Neural progenitor cell (in vitro differentiated cells): ENCODE data around the gene PLCH2. TPM values are rescaled to one million over a fixed set of nuclear protein-coding genes. Genes with fewer than 3 reads are reported as not detected.

ENCODE experiments used
- DNase-seq: peaks from one replicate; pipeline ENCODE4 v3.0.0-alpha.2; 2016; ENCODE audit warnings: low spot score
- H2AFZ ChIP-seq: fragments of 200-600 bp; sonication (generic); replicated peaks from 2 replicates; pipeline ENCODE4 v1.6.1; 2016; ENCODE audit warnings: antibody characterized with exemption
- H3F3A ChIP-seq: fragments of 200-600 bp; sonication (generic); 2 replicates; pipeline ENCODE4 v1.6.1; 2016; ENCODE audit warnings: antibody characterized with exemption, low read depth
- H3K27ac ChIP-seq: fragments of 200-600 bp; sonication (generic); 2 replicates; pipeline ENCODE4 v1.5.1; 2016; ENCODE audit warnings: mild to moderate bottlenecking
- H3K27me3 ChIP-seq: fragments of 200-600 bp; sonication (generic); 2 replicates; pipeline ENCODE4 v1.6.1; 2016; ENCODE audit warnings: mild to moderate bottlenecking, moderate library complexity
- H3K36me3 ChIP-seq: fragments of 200-600 bp; sonication (generic); 2 replicates; pipeline ENCODE4 v1.5.1; 2016
- H3K4me1 ChIP-seq: fragments of 200-600 bp; sonication (generic); 2 replicates; pipeline ENCODE4 v1.6.1; 2016; ENCODE audit warnings: mixed run types
- H3K4me2 ChIP-seq: fragments of 200-600 bp; sonication (generic); 2 replicates; pipeline ENCODE4 v1.6.1; 2016
- H3K4me3 ChIP-seq: fragments of 200-600 bp; sonication (generic); 2 replicates; pipeline ENCODE4 v1.5.1; 2016
- H3K79me2 ChIP-seq: fragments of 200-600 bp; sonication (generic); 2 replicates; pipeline ENCODE4 v1.6.1; 2016; ENCODE audit warnings: low read depth
- H3K9ac ChIP-seq: fragments of 200-600 bp; sonication (generic); 2 replicates; pipeline ENCODE4 v1.6.1; 2016
- H3K9me3 ChIP-seq: fragments of 200-600 bp; sonication (generic); 2 replicates; pipeline ENCODE4 v1.5.1; 2016; ENCODE audit warnings: low read depth
- H4K20me1 ChIP-seq: fragments of 200-600 bp; sonication (generic); 2 replicates; pipeline ENCODE4 v1.6.1; 2016; ENCODE audit warnings: low read depth
- H3K27ac Mint-ChIP-seq: 3 replicates; pipeline ENCODE4 v1.8.0; 2021; ENCODE audit warnings: mixed read lengths
- H3K27me3 Mint-ChIP-seq: 2 replicates; pipeline ENCODE4 v1.8.0; 2022; ENCODE audit warnings: low read depth, mild to moderate bottlenecking, inconsistent platforms, moderate library complexity, mixed read lengths; ENCODE audit not compliant: insufficient read depth
- H3K36me3 Mint-ChIP-seq: 3 replicates; pipeline ENCODE4 v1.8.0; 2021; ENCODE audit warnings: mixed read lengths
- H3K4me1 Mint-ChIP-seq: 3 replicates; pipeline ENCODE4 v1.8.0; 2021; ENCODE audit warnings: mixed read lengths
- H3K4me3 Mint-ChIP-seq: 3 replicates; pipeline ENCODE4 v1.8.0; 2021; ENCODE audit warnings: mild to moderate bottlenecking, moderate library complexity, mixed read lengths
- H3K9me3 Mint-ChIP-seq: 3 replicates; pipeline ENCODE4 v1.8.0; 2020; ENCODE audit warnings: mixed read lengths
- EZH2 ChIP-seq: fragments of 200-600 bp; sonication (generic); IDR thresholded peaks from 2 replicates; pipeline ENCODE4 v1.6.1; 2017; ENCODE audit warnings: antibody characterized with exemption, mild to moderate bottlenecking, moderate library complexity
- EZH2phosphoT487 ChIP-seq: fragments of 200-600 bp; sonication (generic); IDR thresholded peaks from 2 replicates; pipeline ENCODE4 v1.6.1; 2017; ENCODE audit warnings: antibody characterized with exemption
- total RNA-seq: library from RNA; depleted of rRNA; stranded (reverse); fragments of >200 nt; gene quantifications from 2 replicates; pipeline ENCODE4 v1.2.3, GENCODE V29; 2015; ENCODE audit warnings: low replicate concordance
- TF ChIP-seq, protein P1 (sequence below): fragments of 200-600 bp; sonication (generic); IDR thresholded peaks from 2 replicates; pipeline ENCODE4 v1.5.1; 2017; ENCODE audit warnings: antibody characterized with exemption, mild to moderate bottlenecking

The PLCH2 gene
- total RNA-seq, 1 donor from 2014 or later = 0.54 TPM

DNA sequence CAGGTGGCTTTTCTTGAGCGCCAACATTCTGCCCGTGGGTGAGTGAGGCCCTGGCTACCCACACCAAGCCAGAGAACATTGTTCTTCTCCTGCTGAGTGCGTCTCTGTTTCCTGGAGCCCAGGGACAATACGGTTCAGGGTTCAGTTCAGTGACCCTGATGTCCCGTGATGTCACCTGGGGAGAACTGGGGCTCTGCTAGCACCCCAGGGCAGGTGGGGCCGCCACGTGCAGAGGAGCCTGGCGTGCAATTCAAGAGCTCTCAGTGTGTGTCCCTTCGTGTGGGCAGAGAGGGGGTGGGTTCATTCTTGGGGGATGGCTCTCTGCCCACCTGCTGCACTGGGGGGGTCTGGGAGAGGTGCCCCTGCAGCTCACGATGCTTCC is 45.5 kb upstream of the PLCH2 start:
- no peaks in the 10 kb centered on the region for H3K79me2 ChIP-seq
- Mint-ChIP-seq H3K27me3 (peaks cover 14% of the 10 kb centered on the region), H3K9me3 (no peaks in the 10 kb centered on the region), H3K4me3 (no peak overlapping the region), H3K4me1 (peaks cover 34% of the 10 kb centered on the region), H3K36me3 (no peaks in the 10 kb centered on the region), H3K27ac (no peak overlapping the region)
- peaks cover 32% of the 10 kb centered on the region for H3K4me1 ChIP-seq
- no peak overlapping the region for H3K4me2 ChIP-seq
- H3K9me3 ChIP-seq = no peaks in the 10 kb centered on the region
- no peaks in the 10 kb centered on the region for H3K36me3 ChIP-seq
- H3K9ac ChIP-seq = no peak overlapping the region
- DNase-seq = no peak
- TF ChIP-seq, protein P1, sequence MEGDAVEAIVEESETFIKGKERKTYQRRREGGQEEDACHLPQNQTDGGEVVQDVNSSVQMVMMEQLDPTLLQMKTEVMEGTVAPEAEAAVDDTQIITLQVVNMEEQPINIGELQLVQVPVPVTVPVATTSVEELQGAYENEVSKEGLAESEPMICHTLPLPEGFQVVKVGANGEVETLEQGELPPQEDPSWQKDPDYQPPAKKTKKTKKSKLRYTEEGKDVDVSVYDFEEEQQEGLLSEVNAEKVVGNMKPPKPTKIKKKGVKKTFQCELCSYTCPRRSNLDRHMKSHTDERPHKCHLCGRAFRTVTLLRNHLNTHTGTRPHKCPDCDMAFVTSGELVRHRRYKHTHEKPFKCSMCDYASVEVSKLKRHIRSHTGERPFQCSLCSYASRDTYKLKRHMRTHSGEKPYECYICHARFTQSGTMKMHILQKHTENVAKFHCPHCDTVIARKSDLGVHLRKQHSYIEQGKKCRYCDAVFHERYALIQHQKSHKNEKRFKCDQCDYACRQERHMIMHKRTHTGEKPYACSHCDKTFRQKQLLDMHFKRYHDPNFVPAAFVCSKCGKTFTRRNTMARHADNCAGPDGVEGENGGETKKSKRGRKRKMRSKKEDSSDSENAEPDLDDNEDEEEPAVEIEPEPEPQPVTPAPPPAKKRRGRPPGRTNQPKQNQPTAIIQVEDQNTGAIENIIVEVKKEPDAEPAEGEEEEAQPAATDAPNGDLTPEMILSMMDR = no peak
- TF ChIP-seq EZH2 = no peak
- no peak for TF ChIP-seq EZH2phosphoT487
- no peaks in the 10 kb centered on the region for H4K20me1 ChIP-seq
- H3F3A ChIP-seq = no peaks in the 10 kb centered on the region
- no peak overlapping the region for H3K4me3 ChIP-seq
- peaks cover 14% of the 10 kb centered on the region for H3K27me3 ChIP-seq
- H3K27ac ChIP-seq = no peak overlapping the region
- H2AFZ ChIP-seq = no peak overlapping the region

DNA sequence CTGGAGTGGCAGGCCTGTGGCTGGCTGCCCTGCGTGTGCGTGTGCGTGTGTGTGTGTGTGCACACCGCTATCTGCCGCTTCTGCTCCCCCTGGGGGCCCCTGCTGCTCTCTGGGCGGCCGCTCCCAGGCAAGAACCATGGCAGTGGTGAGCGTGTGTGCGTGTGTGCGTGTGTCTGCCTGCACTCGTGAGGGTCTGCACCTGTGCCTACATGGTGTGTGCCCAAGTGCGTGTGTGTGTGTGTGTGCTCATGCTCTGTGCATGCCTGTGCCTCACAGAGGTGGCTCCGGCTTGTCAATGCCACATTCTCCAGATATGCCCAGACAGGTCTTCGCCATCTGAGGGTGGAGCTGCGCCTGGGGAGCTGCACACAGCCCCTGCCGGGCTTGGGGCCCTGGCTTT is 45.0 kb upstream of the PLCH2 start:
- Histone ChIP-seq H4K20me1 (no peaks in the 10 kb centered on the region), H3K27me3 (peaks cover 14% of the 10 kb centered on the region), H3K4me3 (no peak overlapping the region), H3K9ac (no peak overlapping the region), H3K4me1 (peaks cover 27% of the 10 kb centered on the region), H2AFZ (no peak overlapping the region), H3K79me2 (no peaks in the 10 kb centered on the region), H3F3A (no peaks in the 10 kb centered on the region), H3K4me2 (peak overlapping the region; percentile 27), H3K9me3 (no peaks in the 10 kb centered on the region), H3K27ac (no peak overlapping the region), H3K36me3 (no peaks in the 10 kb centered on the region)
- H3K4me1 Mint-ChIP-seq = peaks cover 30% of the 10 kb centered on the region
- H3K36me3 Mint-ChIP-seq = no peaks in the 10 kb centered on the region
- no peak for DNase-seq
- peak overlapping the region; percentile 52 for H3K4me3 Mint-ChIP-seq
- H3K9me3 Mint-ChIP-seq = no peaks in the 10 kb centered on the region
- H3K27me3 Mint-ChIP-seq = peaks cover 12% of the 10 kb centered on the region
- H3K27ac Mint-ChIP-seq = peak overlapping the region; percentile 76
- TF ChIP-seq EZH2phosphoT487 (no peak), EZH2 (no peak)

DNA sequence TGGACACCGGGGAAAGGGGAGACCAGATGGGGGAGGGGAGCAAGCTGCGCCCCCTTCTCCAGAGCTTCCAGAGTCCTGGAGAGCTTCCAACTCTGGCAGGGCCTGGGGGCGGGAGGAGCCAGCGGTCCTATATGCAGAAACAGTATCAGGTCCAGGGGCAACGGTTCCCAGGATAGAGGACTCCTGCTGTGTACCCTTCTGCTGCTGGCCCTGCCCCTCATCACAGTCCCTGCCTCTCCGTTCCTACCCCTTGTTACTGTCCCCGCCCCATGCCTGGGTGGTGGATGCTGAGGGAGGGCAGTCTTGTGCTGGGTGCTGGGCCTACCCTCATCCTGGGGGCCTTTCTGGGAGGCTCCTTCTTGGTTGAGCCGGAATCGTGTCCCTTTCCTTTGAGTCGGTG is 44.6 kb upstream of the PLCH2 start:
- H3K27me3 Mint-ChIP-seq = peaks cover 12% of the 10 kb centered on the region

DNA sequence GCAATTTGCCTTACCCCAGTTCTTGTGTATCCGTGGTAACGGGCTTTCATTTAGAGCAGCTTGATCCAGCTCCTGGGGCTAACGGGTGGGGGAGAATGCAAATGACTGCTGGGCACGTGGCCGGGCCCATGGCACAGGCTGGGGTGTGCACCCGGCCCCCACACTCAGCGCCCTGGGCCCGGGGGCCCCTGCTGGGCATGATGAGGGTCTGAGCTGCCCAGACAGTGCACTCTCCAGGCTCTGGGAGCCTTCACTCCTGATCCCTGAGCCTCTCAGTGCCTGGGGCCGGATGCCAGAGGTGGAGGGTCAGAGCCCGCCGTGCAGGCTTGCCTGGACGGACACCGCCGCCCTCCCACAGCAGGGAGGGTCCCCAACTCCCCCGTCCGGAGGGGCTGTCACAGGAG is 43.6 kb upstream of the PLCH2 start:
- H3F3A ChIP-seq = no peaks in the 10 kb centered on the region
- H3K9me3 ChIP-seq = no peaks in the 10 kb centered on the region
- Mint-ChIP-seq H3K9me3 (no peaks in the 10 kb centered on the region), H3K27ac (no peak overlapping the region), H3K4me1 (peaks cover 27% of the 10 kb centered on the region), H3K4me3 (peak overlapping the region; percentile 60), H3K36me3 (no peaks in the 10 kb centered on the region), H3K27me3 (peaks cover 12% of the 10 kb centered on the region)
- H3K36me3 ChIP-seq = no peaks in the 10 kb centered on the region
- H4K20me1 ChIP-seq = no peaks in the 10 kb centered on the region
- H2AFZ ChIP-seq = no peak overlapping the region
- peaks cover 18% of the 10 kb centered on the region for H3K4me1 ChIP-seq
- no peak overlapping the region for H3K27ac ChIP-seq
- no peaks in the 10 kb centered on the region for H3K79me2 ChIP-seq
- H3K9ac ChIP-seq = no peak overlapping the region
- DNase-seq = peak; percentile 50
- TF ChIP-seq EZH2phosphoT487 = no peak
- TF ChIP-seq, protein P1 = no peak
- TF ChIP-seq EZH2 = no peak
- H3K4me2 ChIP-seq = peak overlapping the region; percentile 67
- peaks cover 14% of the 10 kb centered on the region for H3K27me3 ChIP-seq
- no peak overlapping the region for H3K4me3 ChIP-seq

More for the DNA sequence above, 44.6 kb upstream of the PLCH2 start:
- Histone ChIP-seq H3K36me3 (no peaks in the 10 kb centered on the region), H3K27me3 (peaks cover 14% of the 10 kb centered on the region), H3K4me3 (no peak overlapping the region), H3F3A (no peaks in the 10 kb centered on the region), H3K9ac (no peak overlapping the region), H2AFZ (no peak overlapping the region), H3K4me1 (peaks cover 23% of the 10 kb centered on the region), H3K9me3 (no peaks in the 10 kb centered on the region), H3K4me2 (peak overlapping the region; percentile 27), H4K20me1 (no peaks in the 10 kb centered on the region), H3K79me2 (no peaks in the 10 kb centered on the region), H3K27ac (no peak overlapping the region)
- Mint-ChIP-seq H3K4me1 (peaks cover 27% of the 10 kb centered on the region), H3K27ac (peak overlapping the region; percentile 76), H3K36me3 (no peaks in the 10 kb centered on the region), H3K4me3 (peak overlapping the region; percentile 52), H3K9me3 (no peaks in the 10 kb centered on the region)
- TF ChIP-seq, protein P1 = no peak
- no peak for TF ChIP-seq EZH2phosphoT487
- no peak for TF ChIP-seq EZH2
- DNase-seq = no peak
